Nephron progenitor cell (in vitro differentiated cells): ENCODE data around the gene C1orf21.

Experiments
- DNase-seq: peaks from one replicate; pipeline ENCODE4 v3.0.0; 2021
- H3K27ac Mint-ChIP-seq: 2 replicates; pipeline ENCODE4 v1.8.0; 2021; ENCODE audit warnings: mild to moderate bottlenecking, moderate library complexity, mixed read lengths
- H3K27me3 Mint-ChIP-seq: 2 replicates; pipeline ENCODE4 v1.8.0; 2021; ENCODE audit warnings: mild to moderate bottlenecking, low read depth, mixed read lengths; ENCODE audit not compliant: poor library complexity
- H3K36me3 Mint-ChIP-seq: 2 replicates; pipeline ENCODE4 v1.8.0; 2021; ENCODE audit warnings: low read depth, mixed read lengths
- H3K4me1 Mint-ChIP-seq: 2 replicates; pipeline ENCODE4 v1.8.0; 2021; ENCODE audit warnings: mixed read lengths
- H3K4me3 Mint-ChIP-seq: 2 replicates; pipeline ENCODE4 v1.8.0; 2021; ENCODE audit warnings: mild to moderate bottlenecking, moderate library complexity, mixed read lengths
- H3K9me3 Mint-ChIP-seq: 2 replicates; pipeline ENCODE4 v1.8.0; 2021; ENCODE audit warnings: mild to moderate bottlenecking, moderate library complexity, mixed read lengths
- CTCF ChIP-seq: fragments of 200-600 bp; sonication (generic); IDR thresholded peaks from 2 replicates; pipeline ENCODE4 v1.5.0; 2021; ENCODE audit warnings: antibody characterized with exemption

Gene C1orf21

GRCh38 chr1:184366997-184367396, 19.8 kb upstream of the C1orf21 start:
- Mint-ChIP-seq H3K9me3 (no peaks in the 10 kb centered on the region), H3K27ac (no peak overlapping the region), H3K4me3 (no peak overlapping the region), H3K36me3 (no peaks in the 10 kb centered on the region), H3K27me3 (peaks cover 3% of the 10 kb centered on the region), H3K4me1 (no peaks in the 10 kb centered on the region)
- no peak for DNase-seq
- TF ChIP-seq CTCF, result no peak

DNA sequence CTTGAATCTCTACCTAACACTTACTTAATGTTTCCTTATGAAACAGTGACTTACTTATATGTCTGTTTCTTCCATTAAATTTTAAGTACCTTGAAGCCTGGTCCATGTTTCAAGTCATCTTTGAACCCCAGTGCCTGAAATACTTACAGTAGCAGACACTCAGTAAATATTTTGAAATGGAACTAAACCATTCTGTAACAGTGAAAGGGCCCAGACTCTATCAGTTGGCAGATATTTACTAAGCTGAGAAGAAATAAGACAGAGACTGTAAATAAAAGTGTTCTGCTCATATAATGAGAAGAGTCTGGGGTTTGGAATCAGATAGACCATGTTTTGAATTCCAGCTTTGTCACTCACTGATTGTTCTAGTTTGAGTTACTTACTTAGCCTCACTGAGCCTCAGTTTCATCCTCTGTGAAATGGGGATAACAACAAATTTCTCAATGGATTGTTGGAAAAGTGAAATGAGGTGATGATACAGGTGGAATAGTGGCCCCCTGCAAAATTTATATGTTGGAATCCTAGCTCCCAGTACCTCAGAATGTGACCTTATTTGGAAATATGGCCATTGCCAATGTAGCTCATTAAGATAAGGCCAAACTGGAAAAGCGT, 19.3 kb upstream of the C1orf21 start:
- no peak for DNase-seq
- Mint-ChIP-seq H3K36me3 (no peaks in the 10 kb centered on the region), H3K27me3 (peaks cover 3% of the 10 kb centered on the region), H3K9me3 (no peaks in the 10 kb centered on the region), H3K4me3 (no peak overlapping the region), H3K4me1 (no peaks in the 10 kb centered on the region), H3K27ac (no peak overlapping the region)
- TF ChIP-seq CTCF, result no peak

DNA sequence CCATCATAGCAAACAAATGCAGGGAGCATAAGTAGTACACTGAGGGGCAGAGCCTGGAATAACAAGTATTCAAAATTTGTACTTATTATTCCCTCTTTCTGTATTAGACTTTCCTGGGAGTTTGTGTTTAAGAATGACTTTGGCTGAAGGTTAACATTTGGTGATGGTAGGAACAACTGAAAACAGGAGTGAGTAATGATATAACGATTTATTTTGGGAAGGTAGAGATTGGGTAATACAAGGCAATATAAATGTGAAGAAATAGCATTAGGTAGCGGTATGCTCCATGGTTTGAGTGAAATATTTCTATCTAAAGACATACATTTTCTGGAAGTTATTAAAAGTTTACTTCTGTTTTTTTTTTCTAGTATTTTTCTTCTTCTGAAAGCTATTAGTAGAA, 18.5 kb upstream of the C1orf21 start:
- no peak for TF ChIP-seq CTCF
- Mint-ChIP-seq H3K36me3 (no peaks in the 10 kb centered on the region), H3K27me3 (peaks cover 3% of the 10 kb centered on the region), H3K27ac (no peak overlapping the region), H3K4me3 (no peak overlapping the region), H3K9me3 (no peaks in the 10 kb centered on the region), H3K4me1 (peaks cover 5% of the 10 kb centered on the region)
- no peak for DNase-seq

GRCh38 chr1:184370850-184371249, 16.0 kb upstream of the C1orf21 start:
- no peak overlapping the region for H3K27ac Mint-ChIP-seq
- no peaks in the 10 kb centered on the region for H3K9me3 Mint-ChIP-seq
- TF ChIP-seq CTCF, result no peak
- H3K27me3 Mint-ChIP-seq, result peaks cover 3% of the 10 kb centered on the region
- no peak for DNase-seq
- no peaks in the 10 kb centered on the region for H3K36me3 Mint-ChIP-seq
- H3K4me1 Mint-ChIP-seq, result peaks cover 5% of the 10 kb centered on the region
- no peak overlapping the region for H3K4me3 Mint-ChIP-seq

DNA sequence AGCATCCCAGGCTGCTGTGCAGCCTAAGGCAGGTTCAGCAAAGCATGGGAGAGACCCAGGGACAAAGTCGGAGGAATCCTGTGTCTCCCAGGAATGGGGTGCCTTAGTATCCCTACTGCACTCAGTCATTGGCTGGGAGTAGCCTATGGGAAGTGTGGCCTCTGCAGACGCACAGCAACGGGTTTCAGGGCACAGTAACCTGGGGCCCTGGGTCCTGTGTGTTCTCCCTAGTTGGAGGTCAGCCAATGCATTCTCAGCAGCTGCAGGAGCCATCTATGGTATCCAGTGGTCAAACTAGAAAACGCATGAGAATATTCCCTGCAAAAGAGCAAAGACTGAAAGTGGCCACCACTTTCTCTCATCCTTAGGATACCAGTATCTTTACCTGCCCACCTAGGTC, 13.7 kb upstream of the C1orf21 start:
- no peak for TF ChIP-seq CTCF
- H3K27ac Mint-ChIP-seq, result no peak overlapping the region
- no peaks in the 10 kb centered on the region for H3K36me3 Mint-ChIP-seq
- H3K27me3 Mint-ChIP-seq, result no peaks in the 10 kb centered on the region
- no peaks in the 10 kb centered on the region for H3K9me3 Mint-ChIP-seq
- DNase-seq, result no peak
- H3K4me1 Mint-ChIP-seq, result peaks cover 5% of the 10 kb centered on the region
- no peak overlapping the region for H3K4me3 Mint-ChIP-seq

DNA sequence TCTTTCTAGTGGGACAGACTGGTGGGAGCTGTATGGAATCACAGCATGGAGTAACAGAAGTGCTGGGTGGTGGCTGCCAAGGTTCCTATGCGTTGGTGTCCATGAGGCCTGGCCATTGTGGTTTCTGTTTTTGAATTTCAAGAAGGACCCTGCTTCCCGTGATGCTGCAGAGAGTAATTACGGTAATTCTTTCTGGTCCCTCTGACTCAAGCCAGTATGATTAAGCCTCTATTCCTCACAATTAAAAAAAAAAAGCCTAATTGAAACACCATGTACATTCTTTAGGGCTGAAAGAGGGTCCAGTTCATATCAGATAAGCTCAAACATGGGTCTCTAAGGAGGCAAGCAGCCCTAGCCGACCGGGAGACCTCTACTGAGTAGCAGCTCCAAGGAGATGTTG, 10.5 kb upstream of the C1orf21 start:
- Mint-ChIP-seq H3K27ac (no peak overlapping the region), H3K9me3 (no peaks in the 10 kb centered on the region), H3K27me3 (peaks cover 16% of the 10 kb centered on the region), H3K36me3 (no peaks in the 10 kb centered on the region), H3K4me3 (no peak overlapping the region), H3K4me1 (peaks cover 8% of the 10 kb centered on the region)
- no peak for DNase-seq
- no peak for TF ChIP-seq CTCF
